Left ventricle myocardium superior (tissue), 1 donor: ENCODE measurements around the gene SPNS2. TPM values are rescaled to one million over a fixed set of nuclear protein-coding genes. Genes with fewer than 3 reads are reported as not detected.

Source experiments
- ATAC-seq: fragments of 200-7000 bp; cut with Tn5 transposase; one replicate; pipeline ENCODE4 v1.9.1; 2020; ENCODE audit warnings: mild to moderate bottlenecking, moderate library complexity
- DNase-seq: peaks from one replicate; pipeline ENCODE4 v3.0.0-alpha.2; 2020
- intact Hi-C: fragments of 100-400 bp; cut with micrococcal nuclease; formaldehyde crosslinking; loops from one replicate; pipeline ENCODE4 v1.11.0; 2022
- total RNA-seq: library from RNA; stranded (reverse); fragmentation: NEBNext Ultra II Directional; extraction: Animal tissue kit (Norgen Biotek cat#: 25700); gene quantifications from one replicate; pipeline ENCODE4 v1.2.1, GENCODE V29; 2021
- donor health status: DM: no; HTN: yes; CAD: no; lungs with severe emphysema.

Gene SPNS2
- total RNA-seq, 1 donor from 2014 or later = 12.7 TPM

GRCh38 chr17:4514779-4515178, 16.1 kb downstream of the SPNS2 start:
- DNase-seq (no peak), ATAC-seq (no peak)
- intact Hi-C loops = no loop called here

GRCh38 chr17:4515501-4515900, 16.8 kb downstream of the SPNS2 start:
- no peak for ATAC-seq
- intact Hi-C loops = no loop called here
- DNase-seq = no peak

GRCh38 chr17:4516735-4517134, 18.1 kb downstream of the SPNS2 start:
- no peak for ATAC-seq

GRCh38 chr17:4518901-4519300, 20.2 kb downstream of the SPNS2 start:
- DNase-seq (no peak), ATAC-seq (peak; percentile 30)
- intact Hi-C loops = no loop called here

More at GRCh38 chr17:4516735-4517134, 18.1 kb downstream of the SPNS2 start:
- intact Hi-C loops = no loop called here
- DNase-seq = no peak

- ATAC-seq (peak; percentile 70), DNase-seq (peak; percentile 80)
- intact Hi-C loops = no loop called here
Measured at GRCh38 chr17:4519361-4519788, 20.7 kb downstream of the SPNS2 start.

- intact Hi-C loops = no loop called here
- no peak for DNase-seq
- ATAC-seq = no peak
Measured at GRCh38 chr17:4520060-4520893, 21.6 kb downstream of the SPNS2 start.

- ATAC-seq = peak; percentile 63
- DNase-seq = no peak
- intact Hi-C loops = no loop called here
Measured at GRCh38 chr17:4520894-4521600, 22.4 kb downstream of the SPNS2 start.

- ATAC-seq (peak; percentile 9), DNase-seq (no peak)
- intact Hi-C loops = no loop called here
Measured at GRCh38 chr17:4522661-4523060, 24.0 kb downstream of the SPNS2 start.

- intact Hi-C loops = no loop called here
- no peak for DNase-seq
Measured at GRCh38 chr17:4523946-4524345, 25.3 kb downstream of the SPNS2 start.

GRCh38 chr17:4525691-4526397, 27.2 kb downstream of the SPNS2 start:
- intact Hi-C loops = no loop called here
- no peak for ATAC-seq
- DNase-seq = no peak

More at GRCh38 chr17:4523946-4524345, 25.3 kb downstream of the SPNS2 start:
- no peak for ATAC-seq

- intact Hi-C loops = no loop called here
- peak; percentile 11 for ATAC-seq
- no peak for DNase-seq
Measured at GRCh38 chr17:4527134-4527533, 28.5 kb downstream of the SPNS2 start.

- DNase-seq = no peak
- intact Hi-C loops = no loop called here
- ATAC-seq = no peak
Measured at GRCh38 chr17:4527566-4528125, 29.0 kb downstream of the SPNS2 start.

- ATAC-seq = no peak
Measured at GRCh38 chr17:4529533-4530152, 31.0 kb downstream of the SPNS2 start.

GRCh38 chr17:4530799-4531730, 32.4 kb downstream of the SPNS2 start:
- DNase-seq = no peak
- ATAC-seq = peak; percentile 21
- intact Hi-C loops = no loop called here

More at GRCh38 chr17:4529533-4530152, 31.0 kb downstream of the SPNS2 start:
- intact Hi-C loops = no loop called here
- no peak for DNase-seq

GRCh38 chr17:4531988-4532736, 33.5 kb downstream of the SPNS2 start:
- ATAC-seq = no peak
- intact Hi-C loops = no loop called here
- DNase-seq = no peak

- ATAC-seq (no peak), DNase-seq (no peak)
- intact Hi-C loops = no loop called here
Measured at GRCh38 chr17:4532860-4533522, 34.3 kb downstream of the SPNS2 start.
